BE2C (cell line): ENCODE measurements around the gene F9.

Experiments used
- DNase-seq: peaks from one replicate; pipeline ENCODE4 v3.0.0-alpha.2; 2020
- H3K27me3 ChIP-seq: fragments of 250-450 bp; sonication (Bioruptor Pico); 2 replicates; pipeline ENCODE4 v1.5.1; 2020; ENCODE audit warnings: mild to moderate bottlenecking
- H3K36me3 ChIP-seq: fragments of 250-450 bp; sonication (Bioruptor Pico); 2 replicates; pipeline ENCODE4 v1.5.1; 2020; ENCODE audit warnings: mild to moderate bottlenecking
- H3K4me1 ChIP-seq: fragments of 250-450 bp; sonication (Bioruptor Pico); 2 replicates; pipeline ENCODE4 v1.5.1; 2020
- H3K4me3 ChIP-seq: 2 replicates; pipeline ENCODE4 v1.5.1; 2011; ENCODE audit warnings: low read depth, low read length
- H3K9me3 ChIP-seq: fragments of 250-450 bp; sonication (Bioruptor Pico); 2 replicates; pipeline ENCODE4 v1.5.1; 2020
- CTCF ChIP-seq: IDR thresholded peaks from 2 replicates; pipeline ENCODE4 v1.5.1; 2012; ENCODE audit warnings: mild to moderate bottlenecking, low read depth, low read length

Gene F9

GRCh38 chrX:139544591-139544990, 14.1 kb downstream of the F9 start:
- DNase-seq, result no peak
- Histone ChIP-seq H3K36me3 (no peaks in the 10 kb centered on the region), H3K27me3 (no peaks in the 10 kb centered on the region), H3K4me1 (no peaks in the 10 kb centered on the region), H3K4me3 (no peak overlapping the region), H3K9me3 (no peaks in the 10 kb centered on the region)
- TF ChIP-seq CTCF, result no peak

GRCh38 chrX:139554376-139554775, 23.8 kb downstream of the F9 start:
- no peak overlapping the region for H3K4me3 ChIP-seq
- no peaks in the 10 kb centered on the region for H3K36me3 ChIP-seq
- TF ChIP-seq CTCF, result no peak
- no peaks in the 10 kb centered on the region for H3K4me1 ChIP-seq
- DNase-seq, result no peak
- no peaks in the 10 kb centered on the region for H3K27me3 ChIP-seq
- H3K9me3 ChIP-seq, result no peaks in the 10 kb centered on the region

- H3K4me3 ChIP-seq, result no peak overlapping the region
- H3K27me3 ChIP-seq, result no peaks in the 10 kb centered on the region
- no peak for TF ChIP-seq CTCF
- no peaks in the 10 kb centered on the region for H3K9me3 ChIP-seq
- DNase-seq, result no peak
- H3K36me3 ChIP-seq, result no peaks in the 10 kb centered on the region
- H3K4me1 ChIP-seq, result no peaks in the 10 kb centered on the region
Measured at GRCh38 chrX:139554991-139555675, 24.6 kb downstream of the F9 start.

GRCh38 chrX:139559383-139560042, 29.0 kb downstream of the F9 start:
- DNase-seq, result peak; percentile 4
- Histone ChIP-seq H3K27me3 (no peaks in the 10 kb centered on the region), H3K4me3 (no peak overlapping the region), H3K9me3 (no peaks in the 10 kb centered on the region), H3K4me1 (no peaks in the 10 kb centered on the region), H3K36me3 (no peaks in the 10 kb centered on the region)
- peak; percentile 32 for TF ChIP-seq CTCF

GRCh38 chrX:139560221-139560620, 29.7 kb downstream of the F9 start:
- H3K36me3 ChIP-seq, result no peaks in the 10 kb centered on the region
- no peak for DNase-seq
- no peak for TF ChIP-seq CTCF
- H3K27me3 ChIP-seq, result no peaks in the 10 kb centered on the region
- no peak overlapping the region for H3K4me3 ChIP-seq
- no peaks in the 10 kb centered on the region for H3K4me1 ChIP-seq
- no peaks in the 10 kb centered on the region for H3K9me3 ChIP-seq

GRCh38 chrX:139563251-139563650, 32.7 kb downstream of the F9 start:
- no peaks in the 10 kb centered on the region for H3K36me3 ChIP-seq
- no peaks in the 10 kb centered on the region for H3K4me1 ChIP-seq
- no peak for TF ChIP-seq CTCF
- no peaks in the 10 kb centered on the region for H3K9me3 ChIP-seq
- H3K4me3 ChIP-seq, result no peak overlapping the region
- no peaks in the 10 kb centered on the region for H3K27me3 ChIP-seq
- no peak for DNase-seq
